ENCODE results near the gene KRT34. TPM values are rescaled to one million over a fixed set of nuclear protein-coding genes. Genes with fewer than 3 reads are reported as not detected.
A peak's percentile ranks its signal among the peaks of the same experiment; 100 is the strongest.

Gene KRT34
- total RNA-seq, 1 donor from 2014 or later = not detected

DNA sequence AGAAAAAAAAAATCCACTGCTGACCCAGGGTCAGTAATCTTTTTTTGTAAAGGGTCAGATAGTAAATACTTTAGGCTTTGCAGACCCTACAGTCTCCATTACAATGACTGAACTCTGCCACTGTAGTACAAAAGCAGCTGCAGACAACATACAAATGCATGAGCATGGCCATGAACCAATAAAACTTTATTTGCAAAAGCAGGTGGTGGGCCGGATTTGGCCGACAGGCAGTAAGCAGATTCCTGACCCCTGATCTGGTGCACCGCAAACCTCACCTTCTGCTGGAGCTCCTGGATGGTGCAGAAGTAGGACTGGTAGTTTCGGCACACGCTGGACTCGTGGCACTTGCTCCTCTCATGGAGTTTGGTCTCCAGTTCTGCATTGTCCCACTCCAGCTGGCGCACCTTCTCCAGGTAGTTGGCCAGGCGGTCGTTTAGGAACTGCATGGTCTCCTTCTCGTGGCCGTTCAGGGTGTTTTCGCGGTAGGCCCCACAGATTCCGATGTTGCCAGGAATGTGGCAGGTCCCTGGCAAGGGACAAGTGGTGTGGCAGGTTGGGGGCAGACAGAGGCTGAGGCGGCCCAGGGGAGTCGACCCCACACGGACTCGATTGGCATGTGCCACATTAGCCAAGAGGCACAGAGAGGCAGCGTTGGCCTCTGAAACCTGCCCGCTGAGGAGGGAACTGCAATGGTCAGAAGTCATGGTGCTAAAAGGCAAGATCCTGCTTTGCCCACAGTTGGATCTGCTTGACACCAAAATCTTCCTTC, 29.1 kb upstream of the KRT34 start:
- no peaks in the 10 kb centered on the region for H3K36me3 ChIP-seq
- no peak for ATAC-seq
- H3K9me3 ChIP-seq = no peaks in the 10 kb centered on the region
- H3K27me3 ChIP-seq = no peaks in the 10 kb centered on the region
- H3K4me3 ChIP-seq = no peak overlapping the region
- no peak for DNase-seq
- intact Hi-C loops (cut with DNase I) = no loop called here
- TF ChIP-seq, protein P1, sequence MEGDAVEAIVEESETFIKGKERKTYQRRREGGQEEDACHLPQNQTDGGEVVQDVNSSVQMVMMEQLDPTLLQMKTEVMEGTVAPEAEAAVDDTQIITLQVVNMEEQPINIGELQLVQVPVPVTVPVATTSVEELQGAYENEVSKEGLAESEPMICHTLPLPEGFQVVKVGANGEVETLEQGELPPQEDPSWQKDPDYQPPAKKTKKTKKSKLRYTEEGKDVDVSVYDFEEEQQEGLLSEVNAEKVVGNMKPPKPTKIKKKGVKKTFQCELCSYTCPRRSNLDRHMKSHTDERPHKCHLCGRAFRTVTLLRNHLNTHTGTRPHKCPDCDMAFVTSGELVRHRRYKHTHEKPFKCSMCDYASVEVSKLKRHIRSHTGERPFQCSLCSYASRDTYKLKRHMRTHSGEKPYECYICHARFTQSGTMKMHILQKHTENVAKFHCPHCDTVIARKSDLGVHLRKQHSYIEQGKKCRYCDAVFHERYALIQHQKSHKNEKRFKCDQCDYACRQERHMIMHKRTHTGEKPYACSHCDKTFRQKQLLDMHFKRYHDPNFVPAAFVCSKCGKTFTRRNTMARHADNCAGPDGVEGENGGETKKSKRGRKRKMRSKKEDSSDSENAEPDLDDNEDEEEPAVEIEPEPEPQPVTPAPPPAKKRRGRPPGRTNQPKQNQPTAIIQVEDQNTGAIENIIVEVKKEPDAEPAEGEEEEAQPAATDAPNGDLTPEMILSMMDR (IDR thresholded peaks at IDR 0.05) = no peak
- no peaks in the 10 kb centered on the region for H3K4me1 ChIP-seq
- H3K27ac ChIP-seq = no peak overlapping the region

- Histone ChIP-seq H3K4me1 (no peaks in the 10 kb centered on the region), H3K36me3 (no peaks in the 10 kb centered on the region), H3K27me3 (no peaks in the 10 kb centered on the region), H3K4me3 (no peak overlapping the region), H3K9me3 (no peaks in the 10 kb centered on the region), H3K27ac (no peak overlapping the region)
- TF ChIP-seq, protein P1 (IDR thresholded peaks at IDR 0.05) = no peak
- ATAC-seq (no peak), DNase-seq (no peak)
- intact Hi-C loops (cut with DNase I) = no loop called here
Measured at GRCh38 chr17:41407226-41407625, 25.1 kb upstream of the KRT34 start.

DNA sequence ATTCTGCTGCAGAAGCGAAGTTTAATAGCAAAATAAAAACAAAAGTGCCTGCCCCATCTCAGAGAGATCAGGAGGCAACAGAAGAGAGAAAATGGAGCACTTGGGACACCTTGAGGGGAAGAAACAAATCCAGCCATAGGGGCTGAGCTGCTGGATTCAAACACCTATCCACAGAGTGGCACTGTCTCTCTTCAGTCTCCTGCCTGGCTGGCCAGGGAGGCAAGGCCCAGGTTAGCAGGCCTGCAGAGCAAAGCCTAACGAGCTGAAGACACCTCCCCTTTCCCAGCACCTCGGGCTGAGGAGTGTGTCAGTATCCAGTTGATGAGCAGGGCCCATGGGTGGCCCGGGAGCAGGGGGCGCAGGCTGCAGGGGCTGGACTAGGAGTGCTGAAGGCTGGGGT, 24.1 kb upstream of the KRT34 start:
- TF ChIP-seq, protein P1 (IDR thresholded peaks at IDR 0.05) = no peak
- intact Hi-C loops (cut with DNase I) = no loop called here
- Histone ChIP-seq H3K4me1 (no peaks in the 10 kb centered on the region), H3K9me3 (no peaks in the 10 kb centered on the region), H3K4me3 (no peak overlapping the region), H3K27ac (no peak overlapping the region), H3K36me3 (no peaks in the 10 kb centered on the region), H3K27me3 (no peaks in the 10 kb centered on the region)
- DNase-seq (no peak), ATAC-seq (peak; percentile 55)

- TF ChIP-seq, protein P1 (IDR thresholded peaks at IDR 0.05) = no peak
- intact Hi-C loops (cut with DNase I) = no loop called here
- peak; percentile 33 for ATAC-seq
- no peaks in the 10 kb centered on the region for H3K36me3 ChIP-seq
- H3K27ac ChIP-seq = no peak overlapping the region
- no peaks in the 10 kb centered on the region for H3K4me1 ChIP-seq
- H3K4me3 ChIP-seq = no peak overlapping the region
- DNase-seq = no peak
- H3K9me3 ChIP-seq = no peaks in the 10 kb centered on the region
- no peaks in the 10 kb centered on the region for H3K27me3 ChIP-seq
Measured at GRCh38 chr17:41404024-41404671, 22.0 kb upstream of the KRT34 start.

GRCh38 chr17:41403404-41404023, 21.4 kb upstream of the KRT34 start:
- H3K27ac ChIP-seq = no peak overlapping the region
- H3K36me3 ChIP-seq = no peaks in the 10 kb centered on the region
- H3K9me3 ChIP-seq = no peaks in the 10 kb centered on the region
- no peaks in the 10 kb centered on the region for H3K27me3 ChIP-seq
- ATAC-seq (no peak), DNase-seq (no peak)
- intact Hi-C loops (cut with DNase I) = no loop called here
- TF ChIP-seq, protein P1 (IDR thresholded peaks at IDR 0.05) = no peak
- H3K4me1 ChIP-seq = no peaks in the 10 kb centered on the region
- no peak overlapping the region for H3K4me3 ChIP-seq

Data from upper lobe of right lung (tissue), 1 donor.